ENCODE data around the gene KRT85.
A peak's percentile ranks its signal among the peaks of the same experiment; 100 is the strongest.

The KRT85 gene

GRCh38 chr12:52392465-52393007 lies 25.3 kb upstream of the KRT85 start:
- DNase-seq = no peak

DNA sequence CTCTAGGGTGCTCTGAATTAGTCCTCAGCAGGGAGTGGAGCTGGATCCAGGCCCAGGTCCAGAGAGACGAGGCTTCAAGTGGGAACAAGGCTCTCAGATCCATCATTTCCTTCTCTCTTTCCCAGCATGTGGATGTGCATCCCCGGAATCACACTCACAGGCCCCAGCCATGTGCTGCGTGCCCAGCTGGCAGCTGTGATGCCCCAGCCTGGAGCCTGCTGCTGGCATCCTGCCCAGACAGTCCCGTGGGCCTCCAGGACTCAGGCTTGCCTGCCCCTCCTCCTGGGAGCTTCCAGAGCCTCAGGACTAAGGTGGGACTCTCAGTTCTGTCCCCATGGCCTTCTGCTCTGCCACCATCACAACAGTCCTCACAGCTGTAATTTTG lies 24.3 kb upstream of the KRT85 start:
- DNase-seq = peak; percentile 34 to 64

- DNase-seq = no peak
Measured at GRCh38 chr12:52390739-52391617, 23.7 kb upstream of the KRT85 start.

GRCh38 chr12:52389313-52390207 lies 22.3 kb upstream of the KRT85 start:
- DNase-seq = peak in 1 of 2 donors; percentile 17

- DNase-seq = peak in 1 of 2 donors; percentile 19
Measured at GRCh38 chr12:52387859-52388258, 20.6 kb upstream of the KRT85 start.

- DNase-seq = no peak
Measured at GRCh38 chr12:52385226-52385702, 18.0 kb upstream of the KRT85 start, which contains the start of gene KRT84. Gene KRT84 (minus strand): TSS chr12:52385652. CDS start chr12:52385585, 67 bp downstream.

- no peak for DNase-seq
Measured at GRCh38 chr12:52383331-52383730, 16.1 kb upstream of the KRT85 start.

- no peak for DNase-seq
Measured at GRCh38 chr12:52382854-52383253, 15.6 kb upstream of the KRT85 start.

GRCh38 chr12:52381206-52381605 lies 13.9 kb upstream of the KRT85 start:
- no peak for DNase-seq

DNA sequence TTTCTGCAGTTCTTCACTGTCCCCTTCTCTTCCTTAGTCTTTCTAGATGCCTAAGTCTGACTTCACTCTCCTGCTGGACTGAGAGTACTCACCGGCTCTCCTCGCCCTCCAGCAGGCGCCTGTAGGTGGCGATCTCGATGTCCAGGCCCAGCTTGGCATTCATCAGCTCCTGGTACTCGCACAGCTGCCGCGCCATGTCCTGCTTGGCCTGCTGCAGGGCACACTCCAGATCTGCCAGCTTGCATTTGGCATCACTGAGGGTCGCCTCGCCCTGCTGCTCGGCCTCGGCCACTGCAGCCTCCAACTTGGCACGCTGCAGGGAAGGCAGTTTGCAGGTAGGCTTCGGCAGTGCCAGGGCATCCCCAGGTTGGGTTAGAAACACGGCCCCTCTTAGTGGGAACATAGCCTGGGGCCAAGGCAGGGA lies 13.0 kb upstream of the KRT85 start:
- peak in 1 of 2 donors; percentile 21 for DNase-seq

GRCh38 chr12:52379536-52379935 lies 12.3 kb upstream of the KRT85 start:
- DNase-seq = no peak

DNA sequence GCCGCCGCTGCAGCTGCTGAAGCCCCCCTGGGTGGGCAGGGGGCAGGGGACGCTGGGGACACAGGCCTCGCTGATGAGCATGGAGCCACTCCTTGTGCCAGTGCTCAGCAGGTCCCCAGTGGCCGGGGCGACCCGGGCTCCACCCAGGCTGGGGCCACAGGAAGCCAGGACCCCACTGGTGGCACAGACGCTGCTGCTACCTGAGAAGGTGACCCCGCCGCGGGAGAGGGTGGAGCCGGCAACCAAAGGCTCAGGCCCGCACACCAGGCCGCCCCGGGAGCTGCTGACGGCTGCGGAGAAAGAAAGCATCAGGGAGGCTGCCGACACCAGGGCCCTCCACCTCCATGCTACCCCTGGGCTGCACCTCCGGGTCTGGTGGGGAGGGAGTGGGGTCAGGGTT lies 10.8 kb upstream of the KRT85 start:
- no peak for DNase-seq

DNA sequence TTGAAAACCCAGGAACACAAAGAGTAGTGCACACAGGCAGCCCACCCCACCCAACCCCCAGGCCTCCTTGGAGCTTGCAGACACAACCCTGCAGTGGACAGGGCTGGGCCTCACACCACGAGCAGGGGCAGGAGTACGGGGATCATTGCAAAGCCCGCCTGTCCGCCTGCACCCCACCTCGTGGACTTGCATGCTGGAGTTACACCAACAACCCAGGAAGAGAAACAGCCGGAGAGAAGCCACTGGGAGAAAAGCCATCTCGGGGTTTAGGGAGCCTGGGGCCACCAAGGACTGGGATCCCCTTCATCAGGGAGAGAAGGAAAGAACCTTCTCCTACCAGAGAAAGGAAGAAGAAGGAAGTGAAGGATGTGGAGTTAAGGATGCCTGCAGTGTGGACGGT lies 10.0 kb upstream of the KRT85 start:
- DNase-seq = no peak

GRCh38 chr12:52372216-52373154 lies 5.2 kb upstream of the KRT85 start:
- peak; percentile 74 to 81 for DNase-seq

DNA sequence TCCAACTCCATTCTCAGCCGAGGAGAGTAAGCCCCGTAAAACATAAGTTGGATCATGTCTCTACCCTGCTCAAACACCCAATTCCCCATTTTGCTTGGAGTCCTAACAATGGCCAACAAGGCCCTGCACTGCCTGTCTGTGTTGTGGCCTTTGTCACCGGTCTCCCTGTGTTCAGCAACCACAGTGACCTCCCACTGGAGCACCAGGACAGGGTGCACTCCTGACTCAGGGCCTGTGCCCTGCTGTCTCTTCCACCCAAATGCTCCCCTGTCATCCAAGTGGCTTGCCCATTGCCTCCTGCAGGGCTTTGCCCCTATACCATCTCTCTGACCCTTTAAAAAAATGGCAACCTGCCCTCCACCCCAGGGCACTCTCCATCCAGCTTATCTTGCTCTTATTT lies 4.4 kb upstream of the KRT85 start:
- no peak for DNase-seq

DNA sequence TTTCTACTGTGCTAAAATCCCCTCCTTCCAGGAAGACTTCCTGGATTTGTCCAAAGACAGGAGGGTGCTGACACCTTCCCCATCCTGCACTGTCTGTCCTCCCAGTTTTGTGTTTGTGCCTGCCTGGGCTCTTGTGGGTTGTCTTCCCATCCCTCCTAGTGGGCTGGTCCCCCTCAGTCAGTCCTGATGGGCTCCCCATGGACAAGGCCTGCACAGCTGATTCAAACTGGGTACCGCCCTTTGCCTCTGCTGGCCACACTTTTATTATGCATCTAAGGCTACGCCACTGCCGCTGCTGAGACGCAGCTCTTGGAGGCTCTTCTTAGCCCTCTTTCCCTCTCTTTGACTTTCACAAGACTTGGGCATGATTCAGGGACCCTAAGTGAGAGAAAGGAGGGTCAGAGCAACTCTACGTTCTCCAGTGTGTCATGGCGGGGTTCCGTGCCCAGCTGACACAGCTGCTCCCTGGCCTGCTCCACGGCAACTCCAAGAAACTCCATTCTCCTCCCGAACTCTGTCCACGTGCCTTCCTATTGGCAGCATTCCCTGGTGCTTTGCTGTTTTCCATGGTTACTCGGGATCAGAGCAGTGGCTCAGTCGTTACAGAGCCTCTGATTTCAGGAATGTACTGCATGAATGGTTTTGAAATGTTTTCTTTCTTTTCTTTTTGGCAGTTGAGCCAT lies 3.8 kb upstream of the KRT85 start:
- peak; percentile 64 to 72 for DNase-seq

GRCh38 chr12:52369809-52370208 lies 2.5 kb upstream of the KRT85 start:
- DNase-seq = no peak

DNA sequence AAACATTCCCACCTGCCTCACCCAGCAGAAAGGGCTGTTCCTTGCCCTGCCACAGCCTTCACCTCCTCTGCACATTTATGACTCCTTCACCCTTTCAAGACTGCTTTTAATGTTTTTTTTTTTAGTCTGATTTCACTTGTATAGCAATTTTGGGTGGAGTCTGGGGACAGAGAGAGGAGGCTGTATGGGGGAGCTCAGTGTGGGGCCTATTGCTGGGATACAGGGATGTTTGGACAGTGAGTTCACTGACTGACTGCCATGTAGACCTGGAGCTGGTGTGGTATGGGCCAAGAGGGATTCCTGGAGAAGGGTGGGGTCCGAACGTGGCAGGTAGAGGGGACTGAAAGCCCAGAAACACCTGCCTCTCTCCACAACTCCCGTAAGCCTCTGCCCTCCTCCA lies 1.9 kb upstream of the KRT85 start:
- no peak for DNase-seq

DNA sequence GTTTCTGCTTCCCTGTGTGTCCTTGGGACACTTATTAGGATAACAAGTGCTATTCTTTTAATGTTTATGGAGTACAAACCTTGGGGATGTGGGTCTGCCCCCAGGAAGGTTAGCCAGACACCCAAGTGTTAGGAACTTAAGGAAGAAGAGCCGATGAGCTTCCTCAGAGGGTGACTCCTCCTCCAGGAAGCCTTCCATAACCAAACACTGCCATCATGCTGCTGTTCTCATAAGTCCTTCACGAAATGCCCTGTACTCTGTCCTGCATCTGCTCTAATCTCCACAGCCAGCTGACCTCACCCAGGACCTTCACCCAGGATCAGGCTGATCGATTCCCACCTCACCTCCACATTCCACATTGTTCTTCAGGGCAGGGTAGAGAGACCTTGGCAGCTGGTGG lies 1.2 kb upstream of the KRT85 start:
- no peak for DNase-seq

DNA sequence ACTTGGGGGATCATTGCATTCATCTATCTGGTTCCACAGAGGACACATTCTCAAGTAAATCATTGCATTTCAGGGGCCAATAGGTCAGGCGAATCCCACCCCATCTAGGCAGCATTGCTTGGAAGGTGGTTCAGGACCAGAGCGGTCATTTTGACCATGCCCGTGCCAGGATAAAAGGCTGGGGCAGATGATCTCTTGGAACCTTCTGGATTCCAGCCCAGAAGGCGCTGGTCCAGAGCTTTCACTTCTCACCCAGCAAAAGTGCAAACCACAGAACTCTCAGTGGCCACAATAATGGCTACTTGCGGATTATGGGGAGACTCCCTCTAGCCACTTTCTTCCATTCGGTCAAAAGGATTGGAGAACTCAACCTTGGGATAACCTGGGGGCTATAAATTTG lies 595 bp upstream of the KRT85 start:
- DNase-seq = no peak

- no peak for DNase-seq
Measured at GRCh38 chr12:52364901-52365489, 2.3 kb downstream of the KRT85 start.
